Activated gamma-delta T cell (primary cell): ENCODE measurements around the gene ZNRF3.
"Not testable (repeated sequence)": the region's sequence is repeated elsewhere in the genome, so short reads cannot be mapped to it uniquely, and the experiment has no call there.

Experiments used
- DNase-seq: peaks from one replicate; lab custom pipeline; 2025; lab: John Stamatoyannopoulos, UW

Gene ZNRF3

DNA sequence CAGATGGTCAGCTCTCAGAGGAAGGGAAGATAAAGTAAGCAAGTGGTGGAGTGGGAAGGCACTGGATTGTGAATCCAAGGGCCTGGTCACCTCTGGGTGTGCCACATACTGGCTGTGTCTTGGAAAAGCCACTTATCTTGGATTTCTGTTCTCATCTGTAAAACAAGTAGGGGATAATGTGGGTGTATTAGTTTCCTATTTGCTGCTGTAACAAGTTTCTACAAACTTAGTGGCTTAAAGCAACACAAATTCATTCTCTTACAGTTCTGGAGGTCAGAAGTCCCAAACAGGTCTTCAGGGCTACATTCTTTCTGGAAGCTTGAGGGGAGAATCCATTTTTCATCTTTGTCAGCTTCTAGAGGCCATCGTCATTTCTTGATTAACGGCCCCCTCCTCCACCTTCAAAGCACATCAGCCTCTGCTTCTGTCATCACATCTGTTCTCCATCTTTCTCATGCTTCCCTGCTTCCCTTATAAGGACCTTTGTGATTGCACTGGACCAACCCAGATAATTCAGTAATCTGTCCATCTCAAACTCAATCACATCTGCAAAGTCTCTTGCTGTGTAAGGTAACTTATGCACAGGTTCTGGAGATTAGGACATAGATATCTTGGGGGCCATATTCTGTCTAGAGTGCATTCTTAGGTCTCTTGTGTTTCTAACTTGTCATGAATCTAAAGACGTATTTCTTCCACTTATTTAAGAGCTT is 102.4 kb downstream of the ZNRF3 start:
- no peak for DNase-seq

- DNase-seq, result no peak
Observed at GRCh38 chr22:28986366-28986765, 103.0 kb downstream of the ZNRF3 start.

DNA sequence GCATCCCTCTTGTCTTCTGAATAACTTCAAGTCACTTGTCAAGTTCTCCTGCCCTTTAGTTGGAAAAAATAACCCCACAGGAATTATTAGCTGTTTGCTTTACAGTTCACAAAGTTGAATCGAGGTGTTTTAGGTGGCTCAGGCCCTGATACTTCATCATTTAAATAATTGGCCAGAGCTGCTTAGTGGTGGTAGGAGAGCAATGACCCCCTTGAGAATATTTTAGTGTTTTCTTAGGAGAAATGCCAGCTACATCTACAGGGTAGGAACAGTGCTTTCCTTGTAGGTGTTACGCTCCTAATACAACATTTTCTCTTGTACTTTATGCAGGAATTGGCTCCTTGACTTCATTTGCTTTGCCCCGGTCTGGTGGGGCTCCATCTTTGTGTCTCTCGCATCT is 105.1 kb downstream of the ZNRF3 start:
- no peak for DNase-seq

DNA sequence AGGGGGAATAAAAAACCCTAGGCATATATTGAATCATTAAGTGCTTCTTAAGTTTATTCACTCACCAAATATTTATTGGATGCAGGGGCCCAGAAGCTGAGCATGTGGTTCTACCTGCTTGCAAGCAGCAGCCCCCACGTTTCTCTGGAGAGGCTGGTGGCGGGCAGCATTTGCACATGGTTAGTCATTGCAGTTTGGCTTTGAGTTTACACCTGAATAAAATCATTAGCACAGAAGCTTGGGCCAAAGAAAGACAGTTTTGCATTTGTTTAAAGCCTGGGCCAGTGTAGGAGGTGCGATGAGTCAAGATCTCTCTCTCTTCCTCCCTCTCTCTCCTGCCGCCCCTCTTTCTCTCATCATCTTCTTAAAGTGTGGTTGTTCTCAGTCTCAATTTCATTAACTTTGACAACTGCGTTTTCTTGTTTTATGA is 105.7 kb downstream of the ZNRF3 start:
- no peak for DNase-seq

DNA sequence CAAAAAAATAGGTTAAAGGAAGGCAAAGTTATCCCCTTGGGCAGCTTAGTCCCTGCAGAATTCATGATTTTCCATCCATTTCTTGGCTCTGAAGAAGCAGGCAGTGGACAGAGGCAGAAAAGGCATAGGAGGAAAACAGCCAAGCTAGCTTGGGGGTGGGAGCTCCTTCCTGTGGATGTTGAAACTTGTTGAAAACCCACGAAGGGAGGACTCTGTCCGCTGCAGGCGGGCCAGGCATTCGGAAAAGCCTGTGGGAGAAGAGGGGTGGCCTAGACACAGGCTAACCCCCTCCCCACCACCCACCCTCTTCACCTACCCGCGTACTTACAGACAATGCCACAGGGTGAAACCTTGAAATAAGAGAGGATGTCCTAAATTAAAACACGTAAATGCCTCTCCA is 106.1 kb downstream of the ZNRF3 start:
- DNase-seq, result no peak

GRCh38 chr22:28989912-28990311 is 106.5 kb downstream of the ZNRF3 start:
- DNase-seq, result no peak

DNA sequence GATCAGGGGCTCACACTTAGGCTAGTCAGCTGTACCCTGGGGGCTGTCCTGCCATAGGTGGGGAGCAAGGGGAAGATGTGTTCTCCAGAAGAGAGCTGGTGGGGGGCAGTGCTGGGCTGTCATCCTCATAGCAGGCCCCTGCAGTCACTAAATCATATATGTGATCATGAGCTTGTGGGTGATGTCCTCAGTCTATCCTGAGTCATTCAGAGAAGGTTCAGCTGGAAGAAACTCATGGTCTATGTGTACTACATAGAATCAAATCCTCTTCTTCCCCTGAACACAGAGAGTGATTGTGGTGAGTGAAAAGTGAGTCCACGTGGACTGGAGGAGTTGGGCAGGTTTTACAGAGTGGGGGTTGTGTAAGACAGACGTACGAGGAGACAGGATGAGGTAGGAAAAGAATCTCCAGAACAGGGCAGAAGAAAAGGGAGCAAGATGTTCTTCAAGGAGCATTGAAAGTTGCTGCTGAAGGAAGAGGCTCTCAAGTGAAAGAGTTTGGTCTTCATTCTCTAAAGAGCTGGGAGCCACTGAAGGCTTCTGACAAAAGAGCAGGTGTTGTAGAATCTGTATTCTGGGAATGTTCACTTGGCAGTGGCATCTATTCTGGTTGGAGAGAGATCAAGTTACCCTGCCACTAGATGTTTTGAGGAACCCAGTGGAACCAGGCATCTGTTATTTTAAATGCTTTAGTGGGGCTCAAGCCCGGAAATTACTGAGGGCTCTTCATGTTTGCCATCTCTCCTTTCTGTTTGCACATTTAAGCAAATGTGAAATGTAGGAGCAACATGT is 109.4 kb downstream of the ZNRF3 start:
- no peak for DNase-seq

GRCh38 chr22:28994522-28994921 is 111.2 kb downstream of the ZNRF3 start:
- DNase-seq, result no peak

GRCh38 chr22:28995551-28995950 is 112.2 kb downstream of the ZNRF3 start:
- no peak for DNase-seq

DNA sequence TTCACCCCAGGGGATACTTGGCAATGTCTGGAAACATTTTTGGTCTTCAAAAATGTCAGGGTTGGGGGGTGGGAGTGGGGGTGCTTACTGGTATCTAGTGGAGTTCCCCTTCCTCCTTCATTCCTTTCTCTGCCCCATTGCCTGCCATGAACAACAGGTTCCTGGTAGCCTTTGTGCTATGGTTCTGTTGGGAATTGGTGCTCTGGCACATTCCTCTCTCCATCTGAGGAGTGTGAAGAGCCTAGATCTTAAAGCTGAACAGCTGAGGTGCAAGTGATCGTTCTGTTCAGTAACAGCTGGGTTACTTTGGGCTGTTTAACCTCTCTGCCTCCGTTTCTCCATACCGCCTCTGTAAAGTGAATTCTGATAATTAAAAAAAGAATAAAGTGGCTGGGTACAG is 114.0 kb downstream of the ZNRF3 start:
- DNase-seq, result no peak

- DNase-seq, result no peak
Observed at GRCh38 chr22:28998681-28999080, 115.3 kb downstream of the ZNRF3 start.

DNA sequence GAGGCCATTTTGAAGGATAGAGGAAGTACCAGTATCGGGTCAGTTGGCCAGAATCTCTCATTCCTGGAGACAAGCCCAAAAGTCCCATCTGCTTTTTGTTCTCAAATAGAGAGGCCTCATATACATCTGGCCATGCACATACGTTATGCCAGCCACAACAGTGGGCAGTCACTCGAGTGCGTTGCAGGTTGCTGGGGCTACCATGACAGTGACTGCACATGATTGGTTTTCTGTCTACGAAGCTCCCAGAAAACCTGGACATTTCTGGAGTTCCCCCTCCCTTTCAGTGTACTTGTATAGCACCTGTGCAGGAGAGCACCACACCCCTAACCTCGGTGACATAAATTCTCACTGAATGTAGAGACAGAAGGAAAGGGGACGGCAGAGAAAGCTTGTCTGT is 116.1 kb downstream of the ZNRF3 start:
- DNase-seq, result no peak

GRCh38 chr22:28999919-29000556 is 116.7 kb downstream of the ZNRF3 start:
- DNase-seq, result no peak

DNA sequence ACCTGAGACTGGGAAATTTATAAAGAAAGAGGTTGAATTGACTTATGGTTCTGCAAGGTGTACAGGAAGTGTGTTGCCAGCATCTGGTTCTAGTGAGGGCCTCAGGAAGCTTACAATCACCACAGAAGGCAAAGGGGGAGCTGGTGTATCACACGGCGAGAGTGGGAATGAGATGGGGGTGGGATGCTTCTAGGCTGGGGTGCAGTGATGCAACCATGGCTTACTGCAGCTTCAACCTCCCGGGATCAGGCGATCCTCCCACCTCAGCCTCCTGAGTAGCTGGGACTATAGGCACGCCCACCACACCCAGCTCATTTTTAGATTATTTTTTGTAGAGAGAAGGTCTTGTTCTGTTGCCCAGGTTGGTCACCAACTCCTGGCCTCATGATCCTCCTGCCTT is 117.3 kb downstream of the ZNRF3 start:
- DNase-seq, result no peak

GRCh38 chr22:29002603-29003002 is 119.2 kb downstream of the ZNRF3 start:
- DNase-seq, result no peak

- DNase-seq, result no peak
Observed at GRCh38 chr22:29003552-29003951, 120.2 kb downstream of the ZNRF3 start.

- DNase-seq, result no peak
Observed at GRCh38 chr22:29003975-29004646, 120.7 kb downstream of the ZNRF3 start.

GRCh38 chr22:29004647-29005371 is 121.4 kb downstream of the ZNRF3 start:
- no peak for DNase-seq

DNA sequence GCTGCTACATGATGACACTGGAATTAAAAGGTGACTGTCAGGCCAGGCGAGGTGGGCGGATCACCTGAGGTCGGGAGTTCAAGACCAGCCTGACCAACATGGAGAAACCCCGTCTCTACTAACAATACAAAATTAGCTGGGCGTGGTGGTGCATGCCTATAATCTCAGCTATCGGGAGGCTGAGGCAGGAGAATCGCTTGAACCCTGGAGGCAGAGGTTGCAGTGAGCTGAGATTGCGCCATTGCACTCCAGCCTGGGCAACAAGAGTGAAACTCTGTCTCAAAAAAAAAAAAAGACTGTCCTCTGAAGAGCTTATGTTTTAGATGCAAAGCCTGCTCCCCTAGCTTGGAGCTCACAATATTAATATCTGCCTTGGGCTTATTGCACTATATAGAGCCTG is 122.4 kb downstream of the ZNRF3 start:
- not testable (repeated sequence) for DNase-seq

DNA sequence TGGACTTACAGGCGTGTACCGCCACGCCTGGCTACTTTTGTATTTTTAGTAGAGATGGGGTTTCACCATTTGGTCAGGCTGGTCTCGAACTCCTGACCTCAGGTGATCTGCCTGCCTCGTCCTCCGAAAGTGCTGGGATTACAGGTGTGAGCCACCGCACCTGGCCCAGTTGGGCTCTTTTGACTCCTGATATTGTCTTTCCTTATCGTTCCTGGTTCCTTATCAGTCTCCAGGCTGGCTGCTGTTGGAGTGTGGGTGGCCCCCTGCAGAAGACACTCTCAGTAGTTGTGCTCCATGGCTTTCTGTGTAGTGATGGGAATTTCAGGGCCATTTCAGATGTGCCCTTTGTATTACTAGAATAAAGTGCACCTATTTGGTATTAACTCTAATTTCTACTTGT is 123.0 kb downstream of the ZNRF3 start:
- no peak for DNase-seq

DNA sequence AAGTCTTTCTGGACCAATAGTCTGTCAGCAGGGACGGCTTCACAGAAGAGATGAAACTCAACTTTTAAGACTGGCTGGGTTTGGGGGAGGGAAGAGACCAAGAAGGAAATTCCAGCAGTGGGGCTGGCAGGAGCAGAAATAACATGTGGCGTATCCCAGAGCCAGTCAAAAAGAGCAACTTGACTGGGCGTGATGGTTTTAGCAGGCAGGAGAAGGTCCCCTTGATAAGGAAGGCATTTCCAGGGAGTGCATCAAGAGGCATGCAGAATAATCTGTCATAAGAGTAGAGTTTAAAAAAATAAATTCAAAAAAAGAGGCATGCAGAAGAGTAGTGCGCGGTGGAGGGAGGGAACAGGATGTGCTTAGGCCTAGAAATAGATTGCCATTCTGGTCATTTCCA is 125.8 kb downstream of the ZNRF3 start:
- no peak for DNase-seq
